DMS53 treated with DMSO at 0.1 percent for 48 hours (cell line): Measurements from ENCODE around the gene LMAN2.

Source experiments
- DNase-seq: peaks from one replicate; lab custom pipeline; 2025; ENCODE audit not compliant: unreplicated experiment; lab: John Stamatoyannopoulos, UW

LMAN2 gene

DNA sequence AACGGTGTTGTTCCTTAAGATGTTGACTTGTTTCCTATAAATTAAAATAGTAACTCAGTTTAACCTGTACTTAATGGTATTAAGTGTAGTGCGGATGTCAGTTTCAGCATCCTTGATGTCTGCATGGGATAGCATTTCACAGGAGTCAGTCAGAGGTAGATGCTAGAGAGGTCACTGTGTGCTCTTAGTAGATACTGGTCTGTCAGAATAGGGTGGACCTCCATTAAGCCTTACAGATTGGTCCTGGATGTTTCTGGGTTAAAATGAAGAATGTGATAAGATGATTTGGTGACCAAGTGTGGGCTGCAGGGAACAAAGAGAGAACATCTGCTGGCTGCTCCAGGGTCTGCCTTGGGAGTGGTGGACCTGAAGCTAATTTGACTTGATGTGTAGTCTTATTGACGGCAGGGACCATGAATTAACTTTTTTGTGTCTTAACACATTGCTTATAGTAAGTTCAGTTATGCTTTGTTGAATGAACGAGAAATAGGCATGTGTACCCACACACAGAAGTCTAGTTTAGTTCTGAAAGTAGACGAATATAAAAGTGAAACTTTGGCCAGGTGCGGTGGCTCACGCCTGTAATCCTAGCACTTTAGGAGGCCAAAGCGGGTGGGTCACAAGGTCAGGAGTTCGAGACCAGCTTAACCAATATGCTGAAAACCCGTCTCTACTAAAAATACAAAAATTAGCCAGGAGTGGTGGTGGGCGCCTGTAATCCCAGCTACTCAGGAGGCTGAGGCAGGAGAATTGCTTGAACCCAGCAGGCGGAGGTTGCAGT, 60.5 kb downstream of the LMAN2 start:
- no peak for DNase-seq

DNA sequence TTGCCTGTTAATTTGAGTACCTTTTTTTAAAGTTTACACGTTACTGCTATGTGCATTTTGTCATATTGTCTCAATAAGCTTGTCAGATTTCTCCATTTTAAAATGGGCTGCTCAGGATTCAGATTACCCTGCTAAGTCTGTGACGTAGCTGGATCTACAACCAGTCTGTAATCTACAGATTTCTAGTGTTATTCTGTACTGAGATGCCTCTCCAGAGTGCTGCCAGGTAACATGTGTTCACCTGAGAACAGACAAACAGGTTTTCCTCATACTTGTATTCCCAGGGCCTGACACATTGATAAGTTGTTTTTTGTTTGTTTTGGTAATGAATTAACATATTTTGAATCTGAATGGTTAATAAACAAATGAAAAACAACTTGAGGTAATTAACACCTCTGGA, 63.3 kb downstream of the LMAN2 start:
- DNase-seq: no peak
